Measurements from ENCODE around the gene DMTF1.
A peak's percentile ranks its signal among the peaks of the same experiment; 100 is the strongest.
"Not testable (repeated sequence)": the region's sequence is repeated elsewhere in the genome, so short reads cannot be mapped to it uniquely, and the experiment has no call there.

DMTF1 gene, protein sequence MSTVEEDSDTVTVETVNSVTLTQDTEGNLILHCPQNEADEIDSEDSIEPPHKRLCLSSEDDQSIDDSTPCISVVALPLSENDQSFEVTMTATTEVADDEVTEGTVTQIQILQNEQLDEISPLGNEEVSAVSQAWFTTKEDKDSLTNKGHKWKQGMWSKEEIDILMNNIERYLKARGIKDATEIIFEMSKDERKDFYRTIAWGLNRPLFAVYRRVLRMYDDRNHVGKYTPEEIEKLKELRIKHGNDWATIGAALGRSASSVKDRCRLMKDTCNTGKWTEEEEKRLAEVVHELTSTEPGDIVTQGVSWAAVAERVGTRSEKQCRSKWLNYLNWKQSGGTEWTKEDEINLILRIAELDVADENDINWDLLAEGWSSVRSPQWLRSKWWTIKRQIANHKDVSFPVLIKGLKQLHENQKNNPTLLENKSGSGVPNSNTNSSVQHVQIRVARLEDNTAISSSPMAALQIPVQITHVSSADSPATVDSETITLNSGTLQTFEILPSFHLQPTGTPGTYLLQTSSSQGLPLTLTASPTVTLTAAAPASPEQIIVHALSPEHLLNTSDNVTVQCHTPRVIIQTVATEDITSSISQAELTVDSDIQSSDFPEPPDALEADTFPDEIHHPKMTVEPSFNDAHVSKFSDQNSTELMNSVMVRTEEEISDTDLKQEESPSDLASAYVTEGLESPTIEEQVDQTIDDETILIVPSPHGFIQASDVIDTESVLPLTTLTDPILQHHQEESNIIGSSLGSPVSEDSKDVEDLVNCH

DNA sequence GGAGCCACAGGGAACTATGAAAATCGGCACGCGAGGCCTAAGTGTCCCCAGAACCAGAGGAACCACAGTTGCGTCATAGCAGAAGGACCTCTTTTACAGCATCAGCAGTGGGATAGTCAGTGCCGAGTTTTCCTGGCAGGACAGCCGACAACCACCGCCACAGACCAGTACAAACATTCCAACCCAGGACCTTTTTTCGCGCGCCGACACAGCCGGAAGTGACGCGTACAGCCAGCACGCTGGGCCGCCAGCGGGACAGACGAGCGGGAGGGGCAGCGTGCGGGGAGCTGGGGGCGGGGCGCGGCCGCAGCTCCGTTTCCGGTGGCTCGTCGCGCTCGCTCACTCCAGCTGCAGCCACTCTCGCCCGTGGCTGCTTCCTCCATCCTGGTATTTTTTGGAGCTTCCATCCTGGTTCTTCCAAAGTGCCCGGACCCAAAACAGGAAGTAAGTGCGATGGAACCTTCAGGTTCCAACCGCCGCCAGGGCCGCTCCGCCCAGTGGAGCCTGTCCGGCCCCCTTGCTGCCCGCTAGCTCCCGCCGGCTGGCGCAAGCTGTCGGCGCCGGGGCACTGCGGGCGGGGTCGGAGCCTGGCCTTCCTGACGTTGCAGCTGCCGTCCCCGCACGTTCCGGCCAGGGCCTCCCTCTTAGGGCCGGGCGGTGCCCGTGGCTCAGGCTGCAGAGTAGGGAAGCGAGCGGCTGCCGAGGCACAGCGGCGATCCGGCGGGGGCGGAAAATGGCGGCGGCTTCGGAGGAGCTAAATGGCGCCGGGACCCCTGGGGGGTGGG, at the start of gene DMTF1:
DMTF1 (plus strand) TSS at position 342 of the 785 bp plus-strand sequence. CDS start 12,489 bp downstream, outside the sequence.
- peak; percentile 92 for DNase-seq (ENCODE audit: low read depth in 2 of 2)

- DNase-seq (ENCODE audit: low read depth in 2 of 2): no peak
Measured at GRCh38 chr7:87105401-87105800, 46.9 kb upstream of the DMTF1 start.

GRCh38 chr7:87106974-87107612, 45.2 kb upstream of the DMTF1 start:
- no peak for DNase-seq (ENCODE audit: low read depth in 2 of 2)

DNA sequence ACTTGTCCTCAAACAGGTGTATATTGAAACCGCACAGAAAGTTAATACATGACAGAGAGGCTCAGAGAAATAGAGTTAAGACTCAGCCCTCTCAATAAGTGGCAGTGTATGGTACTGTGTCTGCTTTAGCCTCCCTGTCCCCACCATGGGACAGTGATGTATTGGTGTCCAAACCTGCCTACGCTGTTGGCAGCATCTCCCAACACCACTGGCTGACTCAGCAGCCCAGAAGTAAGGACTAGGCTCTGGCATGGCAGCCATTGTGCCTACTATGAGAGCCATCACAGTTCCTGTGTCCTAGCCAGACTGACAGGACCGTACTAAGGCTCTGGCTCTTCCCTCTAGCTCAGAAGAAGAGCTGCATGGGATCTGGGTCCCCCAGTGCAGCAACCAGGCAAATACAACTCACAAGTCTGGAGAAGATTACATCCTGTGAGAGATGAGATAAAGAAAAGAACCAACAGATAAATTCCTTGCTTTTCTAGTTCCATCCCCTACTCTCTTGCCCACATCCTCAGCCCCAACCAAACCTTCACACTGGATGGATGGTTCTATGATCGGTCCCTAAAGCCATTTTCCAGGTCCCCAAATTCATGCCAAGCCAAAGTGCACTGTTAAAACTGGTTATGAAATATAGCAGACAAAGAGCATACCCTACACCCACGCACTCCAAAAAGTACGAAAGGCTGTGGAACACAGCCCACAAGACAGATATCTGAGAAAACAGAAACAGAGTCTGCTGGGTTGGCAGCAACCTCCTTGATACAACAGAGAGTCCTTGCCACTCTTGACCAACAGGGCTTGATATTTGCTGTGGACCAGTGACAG, 44.1 kb upstream of the DMTF1 start:
- DNase-seq (ENCODE audit: low read depth in 2 of 2): no peak

- DNase-seq (ENCODE audit: low read depth in 2 of 2): no peak
Measured at GRCh38 chr7:87110778-87111177, 41.5 kb upstream of the DMTF1 start.

GRCh38 chr7:87111877-87112276, 40.4 kb upstream of the DMTF1 start:
- no peak for DNase-seq (ENCODE audit: low read depth in 2 of 2)

DNA sequence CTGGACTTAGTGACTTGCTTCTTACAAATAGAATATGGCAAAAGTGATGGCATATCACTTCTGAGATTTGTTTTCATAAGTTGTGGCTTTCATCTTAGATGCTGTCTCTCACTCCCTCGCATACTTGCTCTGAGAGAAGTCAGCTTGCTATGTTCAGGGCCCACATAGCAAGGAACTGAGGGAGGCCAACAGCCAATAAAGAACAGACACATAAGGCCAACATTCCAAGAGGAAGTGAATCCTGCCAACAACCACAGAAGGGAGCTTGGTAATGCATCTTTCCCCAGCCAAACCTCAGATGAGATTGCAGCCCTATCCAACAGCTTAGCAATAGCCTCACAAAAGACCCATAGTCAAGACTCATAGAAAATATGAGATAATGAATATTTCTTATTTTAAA, 39.2 kb upstream of the DMTF1 start:
- DNase-seq (ENCODE audit: low read depth in 2 of 2): no peak

GRCh38 chr7:87113904-87114303, 38.3 kb upstream of the DMTF1 start:
- DNase-seq (ENCODE audit: low read depth in 2 of 2): not testable (repeated sequence)

DNA sequence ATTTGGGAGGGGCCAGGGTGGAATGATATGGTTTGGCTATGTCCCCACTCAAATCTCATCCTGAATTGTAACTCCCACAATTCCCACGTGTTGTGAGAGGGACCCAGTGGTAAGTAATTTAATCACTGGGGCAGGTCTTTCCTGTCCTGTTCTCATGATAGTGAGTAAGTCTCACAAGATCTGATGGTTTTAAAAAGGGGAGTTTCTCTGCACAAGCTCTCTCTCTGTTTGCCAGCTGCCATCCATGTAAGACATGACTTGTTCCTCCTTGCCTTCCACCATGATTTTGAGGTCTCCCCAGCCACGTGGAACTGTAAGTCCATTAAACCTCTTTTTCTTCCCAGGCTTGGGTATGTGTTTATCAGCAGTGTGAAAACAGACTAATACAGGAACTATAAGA, 36.5 kb upstream of the DMTF1 start:
- DNase-seq (ENCODE audit: low read depth in 2 of 2): not testable (repeated sequence)

DNA sequence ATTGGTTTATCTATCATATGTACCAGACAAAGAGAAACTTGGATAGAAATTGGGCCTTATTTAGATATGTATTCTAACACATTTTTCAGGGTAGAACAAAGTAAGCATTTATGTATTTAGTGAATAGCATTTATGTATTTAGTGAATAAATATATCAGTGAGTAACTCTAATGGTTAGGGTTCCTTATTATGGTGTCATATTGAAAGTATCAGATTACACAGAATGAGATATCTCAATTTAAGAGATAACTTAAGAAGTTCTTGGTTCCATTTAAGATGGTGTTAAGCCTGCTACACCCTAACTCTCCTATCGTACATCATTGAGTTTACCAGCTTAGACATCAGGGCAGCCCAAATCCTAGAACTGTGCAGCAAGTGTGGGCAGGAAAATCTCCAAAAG, 35.9 kb upstream of the DMTF1 start:
- no peak for DNase-seq (ENCODE audit: low read depth in 2 of 2)

GRCh38 chr7:87119581-87119980, 32.7 kb upstream of the DMTF1 start:
- peak; percentile 6 to 27 for DNase-seq (ENCODE audit: low read depth in 2 of 2)

- no peak for DNase-seq (ENCODE audit: low read depth in 2 of 2)
Measured at GRCh38 chr7:87123105-87123504, 29.1 kb upstream of the DMTF1 start.

DNA sequence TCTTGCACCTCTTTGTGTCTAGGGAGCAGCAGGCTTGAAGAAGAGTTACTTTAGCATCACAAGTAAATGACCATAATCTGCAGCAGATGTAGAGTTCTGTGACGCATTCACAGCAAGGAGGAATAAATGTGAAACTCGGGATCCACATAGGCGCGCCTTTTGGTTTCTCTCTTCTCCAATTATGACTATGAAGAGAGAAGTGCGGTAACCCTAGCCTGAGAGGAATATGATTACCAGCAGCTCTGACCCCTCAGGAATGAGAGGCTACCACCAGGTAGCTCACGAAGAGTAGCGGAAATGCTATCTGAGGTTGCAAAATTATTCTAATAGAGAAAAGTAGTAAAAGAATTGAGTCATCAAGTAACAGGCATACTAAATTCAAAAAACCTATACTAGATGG, 25.2 kb upstream of the DMTF1 start:
- no peak for DNase-seq (ENCODE audit: low read depth in 2 of 2)

DNA sequence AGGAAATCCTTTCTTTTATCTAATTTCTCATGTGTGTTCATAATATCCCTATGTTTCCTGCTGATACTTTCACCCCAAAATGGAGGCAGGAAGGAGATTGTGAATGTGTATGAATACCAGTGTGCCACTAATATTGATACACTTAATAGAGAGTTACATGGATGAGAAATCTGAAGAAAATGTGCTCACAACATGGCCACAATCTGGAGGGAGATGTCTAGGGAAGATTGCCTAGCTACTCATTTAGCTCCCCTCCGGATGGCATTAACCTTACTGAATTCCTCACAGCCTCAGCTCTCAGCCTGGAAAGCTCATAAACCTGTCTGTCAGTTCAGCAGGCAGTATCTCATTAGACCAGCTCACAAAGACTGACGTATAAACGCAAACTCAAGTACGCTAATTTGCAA, 23.4 kb upstream of the DMTF1 start:
- DNase-seq (ENCODE audit: low read depth in 2 of 2): no peak

GRCh38 chr7:87129332-87129731, 22.9 kb upstream of the DMTF1 start:
- no peak for DNase-seq (ENCODE audit: low read depth in 2 of 2)

GRCh38 chr7:87129848-87130247, 22.4 kb upstream of the DMTF1 start:
- no peak for DNase-seq (ENCODE audit: low read depth in 2 of 2)

DNA sequence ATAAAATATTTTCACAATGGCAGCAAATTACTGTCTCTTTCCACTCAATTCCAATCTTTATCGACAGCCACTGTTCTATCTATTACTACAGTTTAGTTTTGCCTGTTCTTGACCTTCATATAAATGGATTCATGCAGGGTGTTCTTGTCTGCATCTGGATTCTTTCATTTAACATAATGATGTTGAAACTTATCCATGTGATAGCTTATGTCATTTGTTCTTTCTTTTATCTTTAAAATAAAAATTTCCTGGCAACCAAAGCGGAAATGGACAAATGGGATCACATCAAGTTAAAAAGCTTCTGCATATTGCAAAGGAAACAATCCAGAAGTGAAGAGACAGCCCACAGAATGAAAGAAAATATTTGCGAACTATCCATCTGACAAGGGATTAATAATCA, 20.5 kb upstream of the DMTF1 start:
- no peak for DNase-seq (ENCODE audit: low read depth in 2 of 2)

GRCh38 chr7:87137271-87137670, 15.0 kb upstream of the DMTF1 start:
- DNase-seq (ENCODE audit: low read depth in 2 of 2): no peak

GRCh38 chr7:87139514-87139913, 12.7 kb upstream of the DMTF1 start:
- no peak for DNase-seq (ENCODE audit: low read depth in 2 of 2)

DNA sequence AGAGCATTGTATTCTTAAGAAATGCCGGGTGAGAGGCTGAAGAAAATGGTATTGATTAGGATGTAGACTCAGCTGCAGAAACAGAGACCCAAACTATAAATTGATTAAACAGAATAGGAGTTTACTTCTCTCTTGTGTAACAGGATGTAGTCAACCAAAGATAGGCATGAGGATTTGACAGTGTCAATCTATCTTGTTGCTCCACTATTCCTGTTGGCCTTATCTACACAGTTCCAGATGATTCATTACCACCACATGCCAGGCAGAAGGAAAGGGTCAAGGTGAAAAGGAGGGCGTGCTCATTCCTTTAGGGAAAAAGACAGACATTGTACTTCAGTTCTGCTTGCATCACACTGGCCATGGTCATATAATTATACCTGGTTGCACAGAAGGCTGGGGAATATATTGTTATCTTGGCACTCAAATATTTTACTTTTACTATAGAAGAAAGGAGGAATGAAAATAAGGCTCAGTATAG, 11.9 kb upstream of the DMTF1 start:
- DNase-seq (ENCODE audit: low read depth in 2 of 2): no peak

GRCh38 chr7:87144173-87144657, 8.0 kb upstream of the DMTF1 start:
- DNase-seq (ENCODE audit: low read depth in 2 of 2): no peak
